Measurements from ENCODE around the gene SRMS. TPM values are rescaled to one million over a fixed set of nuclear protein-coding genes. Genes with fewer than 3 reads are reported as not detected.

Gene SRMS
- total RNA-seq, 1 donor from 2014 or later = 0.16 TPM

GRCh38 chr20:63577317-63577894, 29.9 kb upstream of the SRMS start:
- ChIA-PET CTCF (interaction anchor here (1.0 to 2.4 kb wide), 2 partner anchors 39 to 81 kb away, joined by 3 to 12 read pairs; no protein-coding TSS in a partner anchor), POLR2A (no interaction called here)
- no peaks in the 10 kb centered on the region for H3K9me3 Mint-ChIP-seq
- peaks cover 2% of the 10 kb centered on the region for H3K27me3 Mint-ChIP-seq
- ATAC-seq (ENCODE audit: low read depth) (no peak), DNase-seq (no peak)
- peaks cover 8% of the 10 kb centered on the region for H3K4me1 Mint-ChIP-seq
- intact Hi-C loops (cut with micrococcal nuclease) = no loop called here
- no peaks in the 10 kb centered on the region for H3K36me3 Mint-ChIP-seq (ENCODE audit: low read depth)
- no peak overlapping the region for H3K27ac Mint-ChIP-seq
- no peak for TF ChIP-seq CTCF (IDR thresholded peaks at IDR 0.05)
- H3K4me3 Mint-ChIP-seq = no peak overlapping the region

GRCh38 chr20:63576311-63576710, 28.8 kb upstream of the SRMS start:
- TF ChIP-seq CTCF (IDR thresholded peaks at IDR 0.05) = no peak
- Mint-ChIP-seq H3K27me3 (peaks cover 2% of the 10 kb centered on the region), H3K4me1 (peaks cover 8% of the 10 kb centered on the region), H3K9me3 (no peaks in the 10 kb centered on the region), H3K36me3 (ENCODE audit: low read depth) (no peaks in the 10 kb centered on the region), H3K4me3 (no peak overlapping the region), H3K27ac (peak overlapping the region; percentile 3)
- no peak for ATAC-seq (ENCODE audit: low read depth)
- DNase-seq = no peak
- intact Hi-C loops (cut with micrococcal nuclease) = no loop called here
- ChIA-PET POLR2A (no interaction called here), CTCF (no interaction called here)

- Mint-ChIP-seq H3K27me3 (peaks cover 2% of the 10 kb centered on the region), H3K4me3 (peak overlapping the region; percentile 61), H3K27ac (no peak overlapping the region), H3K9me3 (no peaks in the 10 kb centered on the region), H3K36me3 (ENCODE audit: low read depth) (no peaks in the 10 kb centered on the region), H3K4me1 (peaks cover 6% of the 10 kb centered on the region)
- intact Hi-C loops (cut with micrococcal nuclease) = loop anchor here (1.0 kb wide), 1 partner anchor 21 kb away; the partner anchor contains the start of gene FNDC11
- TF ChIP-seq CTCF (IDR thresholded peaks at IDR 0.05) = no peak
- ChIA-PET CTCF (interaction anchor here (0.8 kb wide), 1 partner anchor 511 kb away, joined by 4 read pairs; no protein-coding TSS in a partner anchor), POLR2A (interaction anchor here (1.2 to 2.5 kb wide), 7 partner anchors 22 to 289 kb away, joined by 5 to 16 read pairs (median 8); partner anchors contain the start of genes PTK6, RTEL1 and TPD52L2)
- ATAC-seq (ENCODE audit: low read depth) = no peak
- DNase-seq = no peak
These were observed 27.5 kb upstream of the SRMS start for GRCh38 chr20:63574829-63575743.

- Mint-ChIP-seq H3K9me3 (no peaks in the 10 kb centered on the region), H3K36me3 (ENCODE audit: low read depth) (no peaks in the 10 kb centered on the region), H3K4me3 (peak within 1 kb of the TSS; percentile 83), H3K4me1 (peaks cover 12% of the 10 kb centered on the region), H3K27ac (peak within 1 kb of the TSS; percentile 70), H3K27me3 (peaks cover 2% of the 10 kb centered on the region)
- ChIA-PET POLR2A (interaction anchor here (0.6 to 2.5 kb wide), 20 partner anchors 12 to 620 kb away, joined by 3 to 16 read pairs (median 4); partner anchors contain the start of genes GMEB2, PRPF6, PTK6 and RTEL1), CTCF (interaction anchor here (0.8 to 1.3 kb wide), 2 partner anchors 36 to 512 kb away, joined by 4 to 7 read pairs; partner anchors contain the start of gene PTK6)
- no peak for TF ChIP-seq CTCF (IDR thresholded peaks at IDR 0.05)
- ATAC-seq (ENCODE audit: low read depth) (peak; percentile 95), DNase-seq (peak; percentile 55)
- intact Hi-C loops (cut with micrococcal nuclease) = loop anchor here (1.0 kb wide), 1 partner anchor 20 kb away; the partner anchor contains the start of gene FNDC11
These were observed 26.7 kb upstream of the SRMS start, which contains the start of gene HELZ2 for GRCh38 chr20:63574156-63574828. TSS of gene HELZ2 (minus strand) at chr20:63574239. CDS start at chr20:63572385, 1,854 bp downstream.

Measured in activated B cell treated with CpG ODN at 0.5 μM for 24 hours (primary cell).